ENCODE results near the gene SLC66A3.

SLC66A3 gene

DNA sequence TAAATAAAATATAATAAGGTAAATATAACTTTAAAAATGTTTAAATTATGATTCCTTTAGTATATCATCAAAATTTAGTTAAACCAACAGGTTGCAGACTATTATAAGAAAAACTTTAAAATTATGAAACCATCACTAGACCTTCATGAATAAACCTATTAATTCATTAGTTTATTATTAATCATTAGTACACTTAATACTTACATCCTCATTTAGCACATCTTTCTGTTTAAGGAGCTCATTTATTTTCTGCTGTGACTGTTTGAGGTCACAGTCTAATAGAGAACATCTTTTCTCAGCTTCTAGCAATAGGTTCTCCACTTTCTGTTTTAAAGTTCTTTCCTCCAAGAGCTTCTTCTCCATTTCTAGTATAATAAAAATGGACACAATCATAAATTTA lies 52.8 kb downstream of the SLC66A3 start:
- H3K4me3 ChIP-seq (ENCODE audit: low read depth, low read length), result no peak overlapping the region
- TF ChIP-seq, protein P1, sequence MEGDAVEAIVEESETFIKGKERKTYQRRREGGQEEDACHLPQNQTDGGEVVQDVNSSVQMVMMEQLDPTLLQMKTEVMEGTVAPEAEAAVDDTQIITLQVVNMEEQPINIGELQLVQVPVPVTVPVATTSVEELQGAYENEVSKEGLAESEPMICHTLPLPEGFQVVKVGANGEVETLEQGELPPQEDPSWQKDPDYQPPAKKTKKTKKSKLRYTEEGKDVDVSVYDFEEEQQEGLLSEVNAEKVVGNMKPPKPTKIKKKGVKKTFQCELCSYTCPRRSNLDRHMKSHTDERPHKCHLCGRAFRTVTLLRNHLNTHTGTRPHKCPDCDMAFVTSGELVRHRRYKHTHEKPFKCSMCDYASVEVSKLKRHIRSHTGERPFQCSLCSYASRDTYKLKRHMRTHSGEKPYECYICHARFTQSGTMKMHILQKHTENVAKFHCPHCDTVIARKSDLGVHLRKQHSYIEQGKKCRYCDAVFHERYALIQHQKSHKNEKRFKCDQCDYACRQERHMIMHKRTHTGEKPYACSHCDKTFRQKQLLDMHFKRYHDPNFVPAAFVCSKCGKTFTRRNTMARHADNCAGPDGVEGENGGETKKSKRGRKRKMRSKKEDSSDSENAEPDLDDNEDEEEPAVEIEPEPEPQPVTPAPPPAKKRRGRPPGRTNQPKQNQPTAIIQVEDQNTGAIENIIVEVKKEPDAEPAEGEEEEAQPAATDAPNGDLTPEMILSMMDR (IDR thresholded peaks at IDR 0.05; ENCODE audit: control insufficient read depth, extremely low read depth, insufficient read depth), result no peak
- no peak for DNase-seq (ENCODE audit: low read depth)

DNA sequence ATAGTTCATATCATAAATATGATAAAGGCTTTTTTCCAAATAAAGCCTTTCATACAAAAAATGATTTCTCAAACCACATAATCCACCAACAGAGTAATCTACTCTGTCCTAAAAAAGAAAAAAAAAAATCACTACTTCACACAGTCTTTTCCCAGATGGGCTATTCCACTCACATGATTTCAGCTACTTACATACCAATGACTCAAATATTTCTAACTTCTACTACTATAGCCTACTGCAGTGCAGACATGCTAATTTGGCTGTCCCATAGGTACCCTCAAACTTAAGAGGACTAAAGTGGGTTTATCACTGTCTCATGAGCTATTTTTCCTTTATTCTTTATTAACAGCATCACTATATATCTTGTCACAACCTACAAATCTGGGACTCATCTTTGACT lies 57.4 kb downstream of the SLC66A3 start:
- TF ChIP-seq, protein P1 (IDR thresholded peaks at IDR 0.05; ENCODE audit: control insufficient read depth, extremely low read depth, insufficient read depth), result no peak
- no peak overlapping the region for H3K4me3 ChIP-seq (ENCODE audit: low read depth, low read length)
- no peak for DNase-seq (ENCODE audit: low read depth)

DNA sequence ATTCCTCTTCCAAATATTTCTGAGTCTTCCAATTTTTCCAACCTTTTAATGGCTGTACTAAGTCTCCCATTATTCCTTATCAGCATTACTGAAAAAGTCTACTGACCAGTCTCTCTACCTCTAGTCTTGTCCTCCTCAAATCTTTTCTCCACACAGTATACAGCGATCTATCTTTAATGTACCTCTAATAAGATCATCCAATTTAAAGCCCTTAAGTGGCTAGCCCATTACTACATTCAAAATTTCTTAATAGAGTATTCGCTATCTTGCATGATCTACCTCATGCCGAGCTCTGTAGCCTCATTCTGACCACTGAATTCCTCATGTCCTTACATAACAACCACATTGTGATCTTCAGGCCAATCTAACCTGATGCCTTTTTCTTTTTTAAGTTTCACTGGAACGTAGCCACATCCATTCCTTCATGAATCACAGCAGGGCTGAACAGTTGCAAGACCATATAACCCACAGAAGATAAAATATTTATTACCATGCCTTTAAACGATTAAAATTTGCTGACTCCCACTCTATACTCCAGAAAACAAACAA lies 57.9 kb downstream of the SLC66A3 start:
- TF ChIP-seq, protein P1 (IDR thresholded peaks at IDR 0.05; ENCODE audit: control insufficient read depth, extremely low read depth, insufficient read depth), result no peak
- DNase-seq (ENCODE audit: low read depth), result no peak
- H3K4me3 ChIP-seq (ENCODE audit: low read depth, low read length), result no peak overlapping the region

DNA sequence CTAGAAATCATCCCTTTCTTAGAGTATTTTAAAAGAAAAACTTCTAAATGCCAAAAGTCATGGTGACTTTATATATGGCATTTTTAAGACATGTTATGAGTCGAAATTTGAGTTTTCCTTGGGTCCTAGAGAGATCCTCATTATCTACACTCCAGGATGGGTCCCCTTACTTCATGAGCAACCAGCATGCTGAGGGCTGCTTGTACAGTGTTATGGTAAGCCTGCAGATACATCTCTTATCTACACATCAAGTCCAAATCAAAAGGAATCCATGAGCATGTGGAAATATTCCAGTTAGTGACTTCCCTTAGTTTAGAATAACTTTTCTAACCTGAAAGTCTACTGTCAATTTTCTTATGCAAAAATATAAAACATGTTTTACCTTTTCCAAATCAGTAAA lies 58.7 kb downstream of the SLC66A3 start:
- TF ChIP-seq, protein P1 (IDR thresholded peaks at IDR 0.05; ENCODE audit: control insufficient read depth, extremely low read depth, insufficient read depth), result no peak
- no peak overlapping the region for H3K4me3 ChIP-seq (ENCODE audit: low read depth, low read length)
- no peak for DNase-seq (ENCODE audit: low read depth)

DNA sequence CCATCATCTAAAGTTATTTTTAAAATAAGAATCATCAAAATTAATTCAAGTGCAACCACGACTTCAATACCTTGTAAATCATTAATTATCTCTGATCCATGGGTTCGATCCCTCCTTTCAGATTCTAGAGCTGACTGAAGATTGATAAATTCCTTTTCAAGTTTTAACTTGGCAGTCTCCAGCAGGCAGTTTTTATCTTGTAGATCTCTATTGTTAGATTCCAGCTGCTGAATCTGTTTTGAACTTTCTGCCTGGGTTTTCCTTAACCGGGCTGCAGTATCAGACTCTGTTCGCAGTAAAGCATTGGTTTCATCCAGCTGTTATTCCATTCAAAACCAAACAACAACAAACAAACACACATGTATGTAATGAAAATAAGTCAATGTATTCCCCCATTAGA lies 59.5 kb downstream of the SLC66A3 start:
- no peak overlapping the region for H3K4me3 ChIP-seq (ENCODE audit: low read depth, low read length)
- no peak for DNase-seq (ENCODE audit: low read depth)
- TF ChIP-seq, protein P1 (IDR thresholded peaks at IDR 0.05; ENCODE audit: control insufficient read depth, extremely low read depth, insufficient read depth), result no peak

DNA sequence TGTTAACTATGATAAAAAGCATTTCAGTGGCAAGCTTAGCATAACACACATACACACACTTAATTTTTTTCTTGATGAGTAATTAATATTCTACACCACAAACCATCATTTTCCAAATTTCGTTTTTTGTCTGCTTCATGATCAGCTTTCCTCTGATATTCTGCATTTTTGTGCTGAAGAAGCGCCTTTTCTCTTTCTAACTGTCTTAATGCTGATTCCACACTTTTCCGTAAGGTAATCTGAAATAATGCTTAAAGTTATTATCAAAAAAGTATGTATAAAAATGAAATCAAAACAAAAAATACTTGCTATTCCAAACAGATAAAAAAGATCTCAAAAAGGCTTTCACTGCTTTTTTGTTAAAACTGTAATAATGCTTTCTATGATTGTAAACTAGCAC lies 60.1 kb downstream of the SLC66A3 start:
- TF ChIP-seq, protein P1 (IDR thresholded peaks at IDR 0.05; ENCODE audit: control insufficient read depth, extremely low read depth, insufficient read depth), result no peak
- no peak overlapping the region for H3K4me3 ChIP-seq (ENCODE audit: low read depth, low read length)
- no peak for DNase-seq (ENCODE audit: low read depth)

DNA sequence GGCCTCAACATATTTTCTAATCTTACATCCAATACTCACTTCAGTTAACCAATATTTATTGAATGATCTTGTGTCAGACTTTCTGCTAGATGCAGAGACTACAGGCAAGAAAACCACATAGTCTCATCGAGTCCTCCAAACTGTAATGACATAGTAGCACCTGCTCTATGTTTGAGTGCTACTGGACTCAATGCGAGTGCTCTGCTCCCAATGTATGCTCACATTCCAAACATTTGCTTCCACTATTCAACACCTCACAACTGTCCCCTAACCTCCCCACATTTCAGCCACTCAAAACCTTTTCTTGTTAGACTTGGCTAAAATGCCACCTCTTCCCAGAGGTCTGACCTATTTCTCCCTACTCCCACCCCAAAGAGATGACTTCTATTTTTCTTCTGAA lies 65.2 kb downstream of the SLC66A3 start:
- no peak for DNase-seq (ENCODE audit: low read depth)
- TF ChIP-seq, protein P1 (IDR thresholded peaks at IDR 0.05; ENCODE audit: control insufficient read depth, extremely low read depth, insufficient read depth), result no peak
- no peak overlapping the region for H3K4me3 ChIP-seq (ENCODE audit: low read depth, low read length)

Data from LNCaP clone FGC (cell line).